ENCODE results near the gene TET1. TPM values are rescaled to one million over a fixed set of nuclear protein-coding genes. Genes with fewer than 3 reads are reported as not detected.
"Not testable (repeated sequence)": the region's sequence is repeated elsewhere in the genome, so short reads cannot be mapped to it uniquely, and the experiment has no call there.

Gene TET1
- total RNA-seq, 1 experiment from 2014 or later: 53.4 TPM

DNA sequence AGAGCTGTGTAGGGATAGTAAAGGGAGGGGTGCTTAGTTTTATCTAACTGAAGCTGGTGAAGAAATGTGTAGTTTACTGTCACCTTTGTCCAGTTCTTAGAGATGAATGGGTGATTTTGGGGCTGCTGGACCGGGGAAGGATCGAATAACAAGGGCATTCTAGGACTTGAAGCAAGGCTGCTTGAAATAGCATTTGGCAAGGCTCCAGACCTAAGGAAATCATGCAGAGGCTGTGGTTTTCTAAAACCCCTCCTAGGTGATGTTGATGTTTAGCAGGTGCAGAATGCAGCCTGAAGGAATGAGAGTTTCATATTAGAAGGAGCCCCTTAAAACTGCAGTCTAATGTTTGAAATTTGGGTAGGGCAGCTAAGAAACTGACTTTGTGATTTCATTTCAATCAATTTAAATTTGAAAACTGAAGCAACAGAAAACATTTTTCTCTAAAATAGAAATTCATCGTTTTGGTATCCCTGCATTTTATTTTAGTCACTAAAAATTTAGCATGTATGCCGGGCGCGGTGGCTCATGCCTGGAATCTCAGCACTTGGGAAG, 68.5 kb downstream of the TET1 start:
- Histone ChIP-seq H2BK120ac (ENCODE audit: low read depth, low read length, poor library complexity, severe bottlenecking) (no peak overlapping the region), H3K4me2 (ENCODE audit: insufficient read depth, insufficient read length, low read length) (no peak overlapping the region), H3K79me2 (ENCODE audit: insufficient read depth, low read length) (no peaks in the 10 kb centered on the region), H2AK5ac (ENCODE audit: insufficient read length, low read length) (no peak overlapping the region), H3K14ac (ENCODE audit: insufficient read depth, low read length) (no peak overlapping the region), H3K4me1 (ENCODE audit: insufficient read depth, low read length) (no peaks in the 10 kb centered on the region), H2BK12ac (ENCODE audit: insufficient read length, low read depth, low read length) (no peak overlapping the region), H4K20me1 (ENCODE audit: control insufficient read depth, insufficient read depth, insufficient read length) (no peaks in the 10 kb centered on the region), H3T11ph (ENCODE audit: low read length) (no peak overlapping the region), H3K56ac (ENCODE audit: insufficient read length, low read depth, low read length) (no peak overlapping the region), H3K23ac (ENCODE audit: insufficient read length, low read depth, low read length) (no peak overlapping the region), H4K5ac (ENCODE audit: insufficient read length, low read depth, low read length) (no peak overlapping the region), H4K91ac (ENCODE audit: insufficient read length, low read depth, low read length) (no peak overlapping the region), H3K23me2 (ENCODE audit: insufficient read length, low read depth, low read length, poor library complexity, severe bottlenecking) (no peaks in the 10 kb centered on the region), H4K8ac (replicated peaks; ENCODE audit: insufficient read length, low read depth, low read length) (no peak overlapping the region), H2BK20ac (ENCODE audit: low read depth, low read length, poor library complexity, severe bottlenecking) (no peak overlapping the region), H3K9me3 (ENCODE audit: control insufficient read depth, low read depth, low read length) (no peaks in the 10 kb centered on the region), H2AFZ (ENCODE audit: low read length) (no peak overlapping the region), H3K9ac (ENCODE audit: extremely low read depth, insufficient read length, low read length) (no peak overlapping the region), H3K18ac (ENCODE audit: insufficient read length, low read depth, low read length) (no peak overlapping the region), H3K4ac (ENCODE audit: low read depth, low read length) (no peak overlapping the region), H2BK5ac (ENCODE audit: insufficient read length, low read length) (no peak overlapping the region), H3K27ac (ENCODE audit: insufficient read length, low read depth, low read length) (no peak overlapping the region), H2BK15ac (ENCODE audit: low read depth, low read length) (no peak overlapping the region), H3K79me1 (ENCODE audit: insufficient read depth, low read depth, low read length, poor library complexity, severe bottlenecking) (no peaks in the 10 kb centered on the region), H3K27me3 (ENCODE audit: insufficient read depth, low read length) (no peaks in the 10 kb centered on the region)
- no peak for DNase-seq
- TF ChIP-seq, protein P1, sequence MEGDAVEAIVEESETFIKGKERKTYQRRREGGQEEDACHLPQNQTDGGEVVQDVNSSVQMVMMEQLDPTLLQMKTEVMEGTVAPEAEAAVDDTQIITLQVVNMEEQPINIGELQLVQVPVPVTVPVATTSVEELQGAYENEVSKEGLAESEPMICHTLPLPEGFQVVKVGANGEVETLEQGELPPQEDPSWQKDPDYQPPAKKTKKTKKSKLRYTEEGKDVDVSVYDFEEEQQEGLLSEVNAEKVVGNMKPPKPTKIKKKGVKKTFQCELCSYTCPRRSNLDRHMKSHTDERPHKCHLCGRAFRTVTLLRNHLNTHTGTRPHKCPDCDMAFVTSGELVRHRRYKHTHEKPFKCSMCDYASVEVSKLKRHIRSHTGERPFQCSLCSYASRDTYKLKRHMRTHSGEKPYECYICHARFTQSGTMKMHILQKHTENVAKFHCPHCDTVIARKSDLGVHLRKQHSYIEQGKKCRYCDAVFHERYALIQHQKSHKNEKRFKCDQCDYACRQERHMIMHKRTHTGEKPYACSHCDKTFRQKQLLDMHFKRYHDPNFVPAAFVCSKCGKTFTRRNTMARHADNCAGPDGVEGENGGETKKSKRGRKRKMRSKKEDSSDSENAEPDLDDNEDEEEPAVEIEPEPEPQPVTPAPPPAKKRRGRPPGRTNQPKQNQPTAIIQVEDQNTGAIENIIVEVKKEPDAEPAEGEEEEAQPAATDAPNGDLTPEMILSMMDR (conservative IDR thresholded peaks at IDR 0.05): no peak
- H3K4me1 Mint-ChIP-seq: peaks cover 8% of the 10 kb centered on the region in 2 experiments
- no peaks in the 10 kb centered on the region for H3K27me3 Mint-ChIP-seq (ENCODE audit: low read depth)
- no CpG with 5 or more reads among the region's 6 CpGs for WGBS (ENCODE audit: extremely low coverage, insufficient read length, low lambda C conversion rate)
- peaks cover 9 to 42% (median 28%) of the 10 kb centered on the region in 3 experiments; a peak in 6 of 7 replicates for H3K36me3 Mint-ChIP-seq (ENCODE audit: insufficient read depth in 1 of 3, low read depth in 3 of 3)
- no peaks in the 10 kb centered on the region for H3K9me3 Mint-ChIP-seq
- H3K27ac Mint-ChIP-seq: peak overlapping the region in 1 of 3 experiments; percentile 47; a peak in 2 of 7 replicates
- H3K4me3 Mint-ChIP-seq: no peak overlapping the region

DNA sequence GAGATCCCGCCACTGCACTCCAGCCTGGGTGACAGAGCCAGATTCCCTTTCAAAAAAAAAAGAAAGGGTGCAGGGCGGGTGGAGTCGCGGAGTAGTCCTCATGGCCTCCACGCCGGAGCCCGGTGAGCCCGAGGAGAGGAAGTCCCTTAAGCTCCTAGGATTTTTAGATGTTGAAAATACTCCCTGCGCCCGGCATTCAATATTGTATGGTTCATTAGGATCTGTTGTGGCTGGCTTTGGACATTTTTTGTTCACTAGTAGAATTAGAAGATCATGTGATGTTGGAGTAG, 72.1 kb downstream of the TET1 start:
- DNase-seq; H2BK20ac ChIP-seq (ENCODE audit: low read depth, low read length, poor library complexity, severe bottlenecking); H2BK5ac ChIP-seq (ENCODE audit: insufficient read length, low read length); H3K9ac ChIP-seq (ENCODE audit: extremely low read depth, insufficient read length, low read length); H3K4me2 ChIP-seq (ENCODE audit: insufficient read depth, insufficient read length, low read length); H3K23ac ChIP-seq (ENCODE audit: insufficient read length, low read depth, low read length); H2BK12ac ChIP-seq (ENCODE audit: insufficient read length, low read depth, low read length); H2BK120ac ChIP-seq (ENCODE audit: low read depth, low read length, poor library complexity, severe bottlenecking); H3K79me2 ChIP-seq (ENCODE audit: insufficient read depth, low read length); H3K4ac ChIP-seq (ENCODE audit: low read depth, low read length); H3K9me3 ChIP-seq (ENCODE audit: control insufficient read depth, low read depth, low read length); H3K14ac ChIP-seq (ENCODE audit: insufficient read depth, low read length); H4K20me1 ChIP-seq (ENCODE audit: control insufficient read depth, insufficient read depth, insufficient read length); H4K5ac ChIP-seq (ENCODE audit: insufficient read length, low read depth, low read length); H2AFZ ChIP-seq (ENCODE audit: low read length); H3K4me1 ChIP-seq (ENCODE audit: insufficient read depth, low read length); H3K23me2 ChIP-seq (ENCODE audit: insufficient read length, low read depth, low read length, poor library complexity, severe bottlenecking); H3K56ac ChIP-seq (ENCODE audit: insufficient read length, low read depth, low read length); H2BK15ac ChIP-seq (ENCODE audit: low read depth, low read length); H4K8ac ChIP-seq (replicated peaks; ENCODE audit: insufficient read length, low read depth, low read length); H3K9me3 Mint-ChIP-seq; H3K4me3 Mint-ChIP-seq; H2AK5ac ChIP-seq (ENCODE audit: insufficient read length, low read length); H4K91ac ChIP-seq (ENCODE audit: insufficient read length, low read depth, low read length); H3K27me3 Mint-ChIP-seq (ENCODE audit: low read depth); H3K18ac ChIP-seq (ENCODE audit: insufficient read length, low read depth, low read length); H3T11ph ChIP-seq (ENCODE audit: low read length); H3K27me3 ChIP-seq (ENCODE audit: insufficient read depth, low read length); H3K27ac ChIP-seq (ENCODE audit: insufficient read length, low read depth, low read length); H3K79me1 ChIP-seq (ENCODE audit: insufficient read depth, low read depth, low read length, poor library complexity, severe bottlenecking): not testable (repeated sequence)
- H3K36me3 Mint-ChIP-seq (ENCODE audit: insufficient read depth in 1 of 3, low read depth in 3 of 3): peaks cover 17 to 45% (median 39%) of the 10 kb centered on the region in 3 experiments; a peak in 6 of 7 replicates
- peak overlapping the region in 1 of 3 experiments; percentile 39; a peak in 4 of 7 replicates for H3K27ac Mint-ChIP-seq
- no CpG with 5 or more reads among the region's 10 CpGs for WGBS (ENCODE audit: extremely low coverage, insufficient read length, low lambda C conversion rate)
- peaks cover 16 to 18% of the 10 kb centered on the region in 2 experiments for H3K4me1 Mint-ChIP-seq
